Body of pancreas (tissue), 4 donors: ENCODE results near the gene NSMCE1.

Experiments used
- POLR2A ChIP-seq, 3 donors: fragments of 450-650 bp; IDR thresholded peaks; one replicate each; pipeline ENCODE4 v1.6.1; 2016; ENCODE audit warnings: antibody characterized with exemption in 3 of 3, mild to moderate bottlenecking in 2 of 3
- TF ChIP-seq, protein P1 (sequence below), 7 experiments: fragments of 450-650 bp in 4 of 7; fragments of 200-600 bp in 3 of 7; sonication (generic) in 3 of 7; IDR thresholded peaks; one replicate each; pipeline ENCODE4 v1.5.1; 2016 to 2019; ENCODE audit warnings: antibody characterized with exemption in 7 of 7

- TF ChIP-seq, protein P1, sequence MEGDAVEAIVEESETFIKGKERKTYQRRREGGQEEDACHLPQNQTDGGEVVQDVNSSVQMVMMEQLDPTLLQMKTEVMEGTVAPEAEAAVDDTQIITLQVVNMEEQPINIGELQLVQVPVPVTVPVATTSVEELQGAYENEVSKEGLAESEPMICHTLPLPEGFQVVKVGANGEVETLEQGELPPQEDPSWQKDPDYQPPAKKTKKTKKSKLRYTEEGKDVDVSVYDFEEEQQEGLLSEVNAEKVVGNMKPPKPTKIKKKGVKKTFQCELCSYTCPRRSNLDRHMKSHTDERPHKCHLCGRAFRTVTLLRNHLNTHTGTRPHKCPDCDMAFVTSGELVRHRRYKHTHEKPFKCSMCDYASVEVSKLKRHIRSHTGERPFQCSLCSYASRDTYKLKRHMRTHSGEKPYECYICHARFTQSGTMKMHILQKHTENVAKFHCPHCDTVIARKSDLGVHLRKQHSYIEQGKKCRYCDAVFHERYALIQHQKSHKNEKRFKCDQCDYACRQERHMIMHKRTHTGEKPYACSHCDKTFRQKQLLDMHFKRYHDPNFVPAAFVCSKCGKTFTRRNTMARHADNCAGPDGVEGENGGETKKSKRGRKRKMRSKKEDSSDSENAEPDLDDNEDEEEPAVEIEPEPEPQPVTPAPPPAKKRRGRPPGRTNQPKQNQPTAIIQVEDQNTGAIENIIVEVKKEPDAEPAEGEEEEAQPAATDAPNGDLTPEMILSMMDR (IDR thresholded peaks at IDR 0.05), result no peak
- TF ChIP-seq POLR2A (IDR thresholded peaks at IDR 0.05), result no peak
These were observed 38.6 kb downstream of the NSMCE1 start for GRCh38 chr16:27229891-27230470.
